GM12891 (cell line): Measurements from ENCODE around the gene SDF4.

Source experiments
- PAX5 ChIP-seq: IDR thresholded peaks from 2 replicates; pipeline ENCODE4 v1.6.1; 2011; ENCODE audit warnings: low read length, moderate library complexity, mild to moderate bottlenecking; ENCODE audit not compliant: insufficient read depth, severe bottlenecking
- POLR2A ChIP-seq: IDR thresholded peaks from 2 replicates; pipeline ENCODE4 v1.6.1; 2011; ENCODE audit warnings: low read depth, low read length, control low read depth
- POLR2AphosphoS5 ChIP-seq: IDR thresholded peaks from 2 replicates; pipeline ENCODE4 v1.6.1; 2011; ENCODE audit warnings: low read depth, low read length, control low read depth
- POU2F2 ChIP-seq: IDR thresholded peaks from 2 replicates; pipeline ENCODE4 v1.6.1; 2011; ENCODE audit warnings: low read depth, mild to moderate bottlenecking, control low read depth, low read length, moderate library complexity
- SPI1 ChIP-seq: IDR thresholded peaks from 2 replicates; pipeline ENCODE4 v1.6.1; 2011; ENCODE audit warnings: low read depth, low read length, control low read depth
- TAF1 ChIP-seq: IDR thresholded peaks from 2 replicates; pipeline ENCODE4 v1.6.1; 2011; ENCODE audit warnings: low read depth, low read length, control low read depth

DNA sequence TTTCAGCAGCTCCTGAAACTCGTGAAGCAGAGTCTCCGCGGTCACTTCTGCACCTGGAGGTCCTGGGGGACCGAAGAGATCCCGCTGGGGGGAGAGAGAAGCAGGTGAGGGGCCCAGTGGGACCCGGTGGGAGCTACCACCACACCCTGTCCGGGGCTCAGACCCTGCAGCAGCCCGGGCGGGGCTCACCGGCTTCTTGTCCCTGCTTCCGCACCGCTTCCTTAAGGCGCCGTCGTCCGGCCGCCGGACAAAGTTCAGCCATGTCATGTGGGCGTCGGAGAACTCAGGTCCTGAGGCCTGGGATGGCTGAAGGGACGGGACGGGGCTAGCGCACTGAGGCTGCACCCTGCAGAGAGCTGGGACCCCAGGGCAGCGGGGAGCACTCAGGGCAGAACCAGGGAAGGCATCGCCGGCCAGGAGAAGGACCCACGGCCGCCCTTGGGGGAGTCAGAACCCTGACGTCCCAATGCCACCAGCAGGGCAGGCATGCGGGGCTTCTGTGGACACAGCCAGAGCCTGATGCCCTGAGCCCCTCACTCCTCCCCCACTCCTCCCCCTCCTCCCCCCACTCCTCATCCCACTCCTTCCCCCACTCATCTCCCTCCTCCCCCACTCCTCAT, 12.5 kb upstream of the SDF4 start:
- TF ChIP-seq POLR2A (no peak), POLR2AphosphoS5 (no peak), SPI1 (no peak), POU2F2 (no peak), TAF1 (no peak), PAX5 (no peak)
